Astrocyte of the cerebellum (primary cell): ENCODE data around the gene CMIP.

Experiments used
- DNase-seq: peaks from one replicate; pipeline ENCODE4 v3.0.0-alpha.2; 2011; ENCODE audit warnings: low read depth
- H3K4me3 ChIP-seq: 2 replicates; pipeline ENCODE4 v1.5.1; 2011; ENCODE audit warnings: mild to moderate bottlenecking, low read depth, low read length, moderate library complexity
- in situ Hi-C: cut with HindIII; loops from 2 replicates; pipeline ENCODE4 v1.10.0; 2017; ENCODE audit warnings: low sequenced_read_pairs
- TF ChIP-seq, protein P1 (sequence below): IDR thresholded peaks from 2 replicates; pipeline ENCODE4 v1.5.1; 2012; ENCODE audit warnings: low read length, low read depth, moderate library complexity, mild to moderate bottlenecking; ENCODE audit errors: missing control alignments

Gene CMIP

DNA sequence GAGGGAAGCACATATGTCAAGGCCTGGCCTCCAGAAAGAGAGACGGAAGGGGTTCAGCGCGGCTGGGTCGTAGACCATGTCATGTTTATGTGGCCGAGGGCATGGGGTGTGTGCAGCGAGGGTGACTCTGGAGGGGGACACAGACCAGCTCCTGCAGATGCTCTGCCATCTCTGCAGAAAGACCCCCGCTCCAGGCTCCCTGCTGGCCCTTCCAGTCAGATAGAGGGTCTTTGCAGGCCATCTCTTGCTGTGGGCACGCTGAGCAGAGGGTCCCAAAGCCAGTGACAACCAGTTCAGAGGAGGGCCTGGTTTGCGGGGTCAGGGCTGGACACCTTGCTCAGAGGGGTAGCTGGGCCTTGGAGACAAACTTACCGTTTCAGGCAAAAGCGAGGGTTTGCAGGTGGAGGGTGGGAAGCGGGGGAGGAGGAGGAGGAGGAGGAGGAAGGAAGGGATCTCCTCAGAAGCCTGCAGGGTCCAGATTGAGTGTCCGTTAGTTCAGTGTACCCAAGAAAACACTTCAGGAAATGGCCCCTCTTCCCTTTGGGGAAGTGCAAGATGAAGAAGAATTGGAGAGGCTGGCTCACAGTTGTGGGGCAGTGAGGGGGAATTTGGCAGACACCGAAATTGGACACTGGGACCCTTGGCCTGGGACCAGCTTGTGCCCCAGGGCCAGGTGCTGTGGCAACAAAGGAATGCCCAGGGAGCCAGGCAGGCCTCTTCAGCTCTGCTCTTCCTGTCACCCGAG, 102.8 kb downstream of the CMIP start:
- TF ChIP-seq, protein P1, sequence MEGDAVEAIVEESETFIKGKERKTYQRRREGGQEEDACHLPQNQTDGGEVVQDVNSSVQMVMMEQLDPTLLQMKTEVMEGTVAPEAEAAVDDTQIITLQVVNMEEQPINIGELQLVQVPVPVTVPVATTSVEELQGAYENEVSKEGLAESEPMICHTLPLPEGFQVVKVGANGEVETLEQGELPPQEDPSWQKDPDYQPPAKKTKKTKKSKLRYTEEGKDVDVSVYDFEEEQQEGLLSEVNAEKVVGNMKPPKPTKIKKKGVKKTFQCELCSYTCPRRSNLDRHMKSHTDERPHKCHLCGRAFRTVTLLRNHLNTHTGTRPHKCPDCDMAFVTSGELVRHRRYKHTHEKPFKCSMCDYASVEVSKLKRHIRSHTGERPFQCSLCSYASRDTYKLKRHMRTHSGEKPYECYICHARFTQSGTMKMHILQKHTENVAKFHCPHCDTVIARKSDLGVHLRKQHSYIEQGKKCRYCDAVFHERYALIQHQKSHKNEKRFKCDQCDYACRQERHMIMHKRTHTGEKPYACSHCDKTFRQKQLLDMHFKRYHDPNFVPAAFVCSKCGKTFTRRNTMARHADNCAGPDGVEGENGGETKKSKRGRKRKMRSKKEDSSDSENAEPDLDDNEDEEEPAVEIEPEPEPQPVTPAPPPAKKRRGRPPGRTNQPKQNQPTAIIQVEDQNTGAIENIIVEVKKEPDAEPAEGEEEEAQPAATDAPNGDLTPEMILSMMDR: no peak
- H3K4me3 ChIP-seq: no peak overlapping the region
- in situ Hi-C loops: loop anchor here (5.0 kb wide), 1 partner anchor 75 kb away; no protein-coding TSS in a partner anchor
- no peak for DNase-seq

DNA sequence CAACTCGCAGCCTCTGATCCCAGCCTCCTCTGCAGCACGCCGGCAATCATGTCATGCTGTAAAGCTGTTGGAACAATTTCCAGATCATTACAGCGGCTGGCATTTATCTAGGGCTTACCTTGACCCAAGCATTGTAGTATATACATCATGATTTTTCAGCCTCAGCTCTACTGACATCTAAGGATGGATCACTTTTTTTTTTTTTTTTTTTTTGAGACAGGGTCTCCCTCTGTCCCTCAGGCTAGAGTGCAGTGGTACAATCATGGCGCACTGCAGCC, 103.3 kb downstream of the CMIP start:
- DNase-seq: no peak
- no peak overlapping the region for H3K4me3 ChIP-seq
- in situ Hi-C loops: loop anchor here (5.0 kb wide), 1 partner anchor 74 kb away; no protein-coding TSS in a partner anchor
- TF ChIP-seq, protein P1: no peak

DNA sequence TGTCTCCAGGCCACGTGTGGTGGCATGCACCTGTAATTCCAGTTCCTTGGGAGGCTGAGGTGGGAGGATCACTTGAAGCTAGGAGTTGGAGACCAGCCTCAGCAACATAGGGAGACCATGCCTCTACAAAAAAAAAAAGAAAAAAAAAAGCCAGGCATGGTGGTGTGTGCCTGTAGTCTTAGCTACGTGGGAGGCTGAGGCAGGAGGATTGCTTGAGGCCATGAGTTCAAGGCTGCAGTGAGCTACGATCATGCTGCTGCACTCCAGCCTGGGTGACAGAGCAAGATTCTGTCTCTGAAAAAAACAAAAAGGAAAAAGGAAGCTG, 103.9 kb downstream of the CMIP start:
- in situ Hi-C loops: loop anchor here (5.0 kb wide), 1 partner anchor 74 kb away; no protein-coding TSS in a partner anchor
- TF ChIP-seq, protein P1: no peak
- DNase-seq: no peak
- H3K4me3 ChIP-seq: no peak overlapping the region

DNA sequence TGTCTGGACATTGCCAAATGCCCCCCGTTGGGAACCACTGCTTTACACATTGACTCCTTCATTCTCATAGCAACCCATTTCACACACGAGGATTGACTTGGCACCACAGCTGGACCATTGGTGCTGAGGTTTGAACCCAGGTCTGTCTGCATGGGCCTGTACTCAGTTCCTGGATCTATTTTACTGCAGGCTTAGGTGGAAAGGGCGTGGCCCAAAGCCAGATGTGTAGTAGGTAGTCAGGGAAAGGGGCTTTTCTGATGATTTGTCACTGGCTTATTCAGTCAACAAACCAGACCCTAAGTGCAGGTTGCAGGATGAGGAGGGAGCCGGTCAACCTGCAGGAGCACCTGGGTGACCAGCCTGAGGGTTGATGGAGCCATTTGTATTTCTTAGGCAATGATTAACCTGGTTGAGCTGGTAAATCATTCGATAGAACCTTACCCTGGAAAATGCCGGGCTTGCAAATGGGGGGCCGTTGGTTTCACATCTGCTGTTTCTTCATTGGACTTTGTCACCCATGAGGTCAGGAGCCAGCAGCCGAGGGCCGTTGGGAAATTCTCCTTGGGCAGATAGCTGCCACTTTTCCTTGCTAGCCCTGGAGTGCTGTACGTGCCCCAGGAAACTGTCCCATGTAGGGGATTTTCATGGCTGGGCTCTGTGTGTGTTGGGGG, 104.4 kb downstream of the CMIP start:
- TF ChIP-seq, protein P1: no peak
- in situ Hi-C loops: loop anchor here (5.0 kb wide), 1 partner anchor 73 kb away; no protein-coding TSS in a partner anchor
- H3K4me3 ChIP-seq: no peak overlapping the region
- no peak for DNase-seq

DNA sequence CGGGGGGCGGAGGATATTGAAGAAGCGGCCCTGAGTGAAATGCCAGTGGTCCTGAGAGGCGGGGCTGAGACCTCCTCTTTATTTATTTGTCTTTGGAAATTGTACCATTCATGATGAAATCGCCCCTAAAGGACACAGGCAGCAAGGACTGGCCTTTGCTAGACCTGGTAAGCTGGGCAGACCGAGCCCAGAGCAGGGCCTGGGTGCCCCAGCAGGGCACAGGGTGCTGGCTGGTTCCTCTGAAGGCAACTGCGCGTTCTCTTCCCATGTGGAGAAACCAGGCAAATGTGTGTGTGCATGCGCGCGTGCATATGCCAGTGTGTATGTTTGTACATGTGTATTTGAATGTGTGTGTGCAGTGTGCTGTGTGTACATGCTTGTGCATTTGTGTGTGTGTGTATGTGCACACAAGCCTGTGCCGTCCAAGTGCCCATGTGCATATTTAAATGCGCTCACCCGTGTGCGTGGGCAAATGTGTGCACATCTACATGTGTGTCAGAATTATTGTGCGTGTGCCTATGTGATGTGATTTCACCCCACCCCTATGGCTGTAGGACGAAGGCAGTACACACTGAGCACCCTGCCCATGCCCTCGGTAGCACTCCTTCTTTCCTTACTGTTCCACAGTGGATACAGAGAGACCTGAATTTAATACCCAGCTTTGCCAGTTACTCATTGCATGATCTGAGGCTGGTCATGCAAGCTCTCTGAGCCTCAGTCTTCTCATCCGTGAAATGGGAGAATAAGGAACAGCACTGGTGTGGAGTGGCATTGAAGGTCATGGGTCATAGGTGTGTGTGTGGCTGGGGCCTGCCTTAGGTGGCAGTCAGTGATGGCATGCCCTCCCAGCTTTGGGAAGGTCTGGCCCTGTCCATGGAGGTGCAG, 105.2 kb downstream of the CMIP start:
- in situ Hi-C loops: loop anchor here (5.0 kb wide), 1 partner anchor 73 kb away; no protein-coding TSS in a partner anchor
- DNase-seq: no peak
- TF ChIP-seq, protein P1: no peak
- no peak overlapping the region for H3K4me3 ChIP-seq

DNA sequence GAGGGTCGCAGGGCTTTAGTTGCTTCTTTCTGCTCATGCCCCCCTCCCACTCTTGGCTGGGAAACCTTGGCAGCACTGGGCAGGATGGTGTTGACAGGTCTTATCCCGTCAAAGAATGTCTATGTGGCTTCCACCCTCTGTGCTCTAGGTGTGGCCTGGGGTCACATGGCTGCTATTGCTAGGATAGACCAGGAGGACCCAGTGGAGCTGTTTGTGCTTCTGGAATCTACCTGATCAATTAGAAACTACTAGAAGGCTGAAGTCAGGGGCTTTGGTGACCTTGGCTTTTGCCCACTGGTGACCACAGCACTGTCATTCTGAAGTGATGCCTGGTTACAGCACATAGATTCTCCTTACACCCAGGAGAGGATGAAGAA, 105.8 kb downstream of the CMIP start:
- no peak overlapping the region for H3K4me3 ChIP-seq
- no peak for DNase-seq
- TF ChIP-seq, protein P1: no peak
- in situ Hi-C loops: no loop called here
